ENCODE measurements around the gene S100A5.

Gene S100A5

GRCh38 chr1:153557877-153558276 lies 17.1 kb upstream of the S100A5 start:
- DNase-seq (ENCODE audit: low read depth): no peak
- H3K4me3 ChIP-seq (ENCODE audit: low read depth, low read length): no peak overlapping the region
- TF ChIP-seq, protein P1, sequence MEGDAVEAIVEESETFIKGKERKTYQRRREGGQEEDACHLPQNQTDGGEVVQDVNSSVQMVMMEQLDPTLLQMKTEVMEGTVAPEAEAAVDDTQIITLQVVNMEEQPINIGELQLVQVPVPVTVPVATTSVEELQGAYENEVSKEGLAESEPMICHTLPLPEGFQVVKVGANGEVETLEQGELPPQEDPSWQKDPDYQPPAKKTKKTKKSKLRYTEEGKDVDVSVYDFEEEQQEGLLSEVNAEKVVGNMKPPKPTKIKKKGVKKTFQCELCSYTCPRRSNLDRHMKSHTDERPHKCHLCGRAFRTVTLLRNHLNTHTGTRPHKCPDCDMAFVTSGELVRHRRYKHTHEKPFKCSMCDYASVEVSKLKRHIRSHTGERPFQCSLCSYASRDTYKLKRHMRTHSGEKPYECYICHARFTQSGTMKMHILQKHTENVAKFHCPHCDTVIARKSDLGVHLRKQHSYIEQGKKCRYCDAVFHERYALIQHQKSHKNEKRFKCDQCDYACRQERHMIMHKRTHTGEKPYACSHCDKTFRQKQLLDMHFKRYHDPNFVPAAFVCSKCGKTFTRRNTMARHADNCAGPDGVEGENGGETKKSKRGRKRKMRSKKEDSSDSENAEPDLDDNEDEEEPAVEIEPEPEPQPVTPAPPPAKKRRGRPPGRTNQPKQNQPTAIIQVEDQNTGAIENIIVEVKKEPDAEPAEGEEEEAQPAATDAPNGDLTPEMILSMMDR (IDR thresholded peaks at IDR 0.05; ENCODE audit: insufficient read depth, low read depth, low read length, missing control alignments): no peak

- TF ChIP-seq, protein P1 (IDR thresholded peaks at IDR 0.05; ENCODE audit: insufficient read depth, low read depth, low read length, missing control alignments): no peak
- DNase-seq (ENCODE audit: low read depth): no peak
- H3K4me3 ChIP-seq (ENCODE audit: low read depth, low read length): no peak overlapping the region
These were observed 15.6 kb upstream of the S100A5 start for GRCh38 chr1:153556348-153556747.

DNA sequence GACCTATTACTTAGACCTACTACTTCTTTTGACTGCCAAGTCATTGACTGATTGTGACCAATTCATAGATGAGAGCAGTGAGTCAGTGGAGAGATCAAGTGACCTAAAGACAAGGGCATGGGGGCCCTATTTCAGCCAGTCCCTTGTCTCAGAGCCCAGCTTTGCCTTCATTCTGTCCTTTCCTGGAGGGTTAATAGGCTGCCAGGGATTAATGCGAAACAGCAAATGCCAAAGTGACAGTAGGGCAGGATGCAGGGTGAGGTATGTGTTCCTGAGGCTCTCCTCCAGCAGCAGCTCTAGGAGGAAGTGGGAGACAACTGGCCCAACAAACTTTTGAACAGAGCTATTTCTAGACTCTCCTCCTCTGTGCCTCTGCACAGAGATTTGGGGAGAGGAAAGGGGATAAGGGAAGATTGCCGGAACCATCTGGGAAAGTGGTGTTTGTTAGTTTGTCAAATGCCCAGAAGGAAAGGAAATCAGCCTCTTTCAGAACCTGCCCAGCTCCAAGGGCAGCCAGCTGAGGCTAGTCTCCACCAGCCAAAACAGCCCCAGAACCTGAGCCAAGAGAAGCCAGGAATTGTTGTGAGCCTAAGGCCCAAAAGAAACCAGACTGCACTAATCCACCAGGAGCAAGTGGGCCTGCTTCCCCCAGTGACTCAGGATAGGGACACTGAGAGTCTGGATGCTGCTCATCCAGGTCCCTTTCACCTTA lies 13.3 kb upstream of the S100A5 start:
- no peak for DNase-seq (ENCODE audit: low read depth)
- TF ChIP-seq, protein P1 (IDR thresholded peaks at IDR 0.05; ENCODE audit: insufficient read depth, low read depth, low read length, missing control alignments): no peak
- H3K4me3 ChIP-seq (ENCODE audit: low read depth, low read length): no peak overlapping the region

- H3K4me3 ChIP-seq (ENCODE audit: low read depth, low read length): no peak overlapping the region
- DNase-seq (ENCODE audit: low read depth): no peak
- TF ChIP-seq, protein P1 (IDR thresholded peaks at IDR 0.05; ENCODE audit: insufficient read depth, low read depth, low read length, missing control alignments): no peak
These were observed 12.4 kb upstream of the S100A5 start for GRCh38 chr1:153553096-153553495.

GRCh38 chr1:153552335-153552734 lies 11.6 kb upstream of the S100A5 start:
- no peak for DNase-seq (ENCODE audit: low read depth)
- no peak overlapping the region for H3K4me3 ChIP-seq (ENCODE audit: low read depth, low read length)
- TF ChIP-seq, protein P1 (IDR thresholded peaks at IDR 0.05; ENCODE audit: insufficient read depth, low read depth, low read length, missing control alignments): no peak

DNA sequence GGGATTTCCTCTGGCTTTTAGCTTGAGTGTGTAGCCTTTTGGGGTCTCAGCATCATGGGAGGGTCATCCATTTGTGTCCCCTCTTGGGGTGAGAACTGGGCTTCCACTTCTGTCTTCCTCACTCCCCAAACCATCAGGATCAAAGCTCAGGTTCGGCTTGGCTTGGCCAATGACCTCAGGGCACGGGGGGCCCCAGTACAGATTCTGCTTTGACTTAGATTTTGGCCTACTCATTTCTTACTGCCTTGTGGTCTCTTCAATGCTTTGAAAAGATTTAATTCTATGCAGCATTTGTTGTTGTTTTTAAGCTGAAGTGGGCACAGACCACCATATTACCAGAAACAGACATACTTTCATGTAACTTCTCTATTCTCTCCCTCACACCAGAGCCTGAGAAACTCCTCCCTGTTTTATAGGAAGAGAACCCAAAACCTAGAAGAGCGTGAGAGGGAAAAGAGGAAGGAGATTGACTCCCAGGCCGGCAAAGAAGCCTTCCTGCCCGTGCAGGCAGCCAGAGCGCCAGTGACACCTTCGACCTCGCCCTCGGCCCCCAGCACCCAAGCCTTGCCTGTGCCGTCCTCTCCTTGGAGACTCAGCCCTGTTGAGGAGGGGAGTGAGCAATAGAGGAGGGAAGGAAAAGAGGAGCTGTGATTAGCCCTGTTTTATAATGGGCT lies 10.2 kb upstream of the S100A5 start:
- TF ChIP-seq, protein P1 (IDR thresholded peaks at IDR 0.05; ENCODE audit: insufficient read depth, low read depth, low read length, missing control alignments): no peak
- no peak overlapping the region for H3K4me3 ChIP-seq (ENCODE audit: low read depth, low read length)
- DNase-seq (ENCODE audit: low read depth): no peak
